ENCODE data around the gene FNIP1. TPM values are rescaled to one million over a fixed set of nuclear protein-coding genes. Genes with fewer than 3 reads are reported as not detected.

The FNIP1 gene
- total and polyA plus RNA-seq, 2 of the 8 experiments (the other 6 are each of a cell fraction or from before 2014, with no cell fraction given): 3.5 to 17.3 TPM

DNA sequence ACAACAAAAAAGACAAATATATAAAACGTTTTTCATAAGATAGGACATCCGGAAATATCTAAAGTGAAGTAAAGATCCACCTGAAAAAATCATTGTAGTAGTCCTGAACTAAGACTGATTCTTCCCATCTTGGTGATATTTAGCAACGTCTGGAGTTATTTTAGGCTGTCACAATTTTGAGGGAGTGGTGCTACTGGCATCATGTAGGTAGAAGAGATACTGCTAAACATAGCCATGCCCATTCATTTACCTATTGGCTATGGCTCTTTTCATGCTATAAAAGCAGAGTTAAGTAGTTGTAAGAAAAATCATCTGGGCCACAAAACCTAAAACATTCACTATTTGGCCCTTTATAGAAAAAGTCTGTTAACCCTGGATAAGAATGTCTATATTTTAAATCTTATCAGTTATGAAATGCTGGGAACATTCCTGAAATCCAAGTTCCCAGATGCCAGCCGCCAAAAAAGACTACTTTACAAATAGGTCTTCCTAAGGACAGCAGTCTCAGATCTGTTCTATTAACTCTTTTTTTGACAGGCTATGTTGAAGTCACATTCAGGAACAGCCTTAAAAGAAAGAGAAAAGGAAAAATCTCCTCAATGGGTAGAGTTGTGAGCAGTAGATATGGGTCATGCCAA lies 188.8 kb downstream of the FNIP1 start (continued):
- TF ChIP-seq, protein P1, sequence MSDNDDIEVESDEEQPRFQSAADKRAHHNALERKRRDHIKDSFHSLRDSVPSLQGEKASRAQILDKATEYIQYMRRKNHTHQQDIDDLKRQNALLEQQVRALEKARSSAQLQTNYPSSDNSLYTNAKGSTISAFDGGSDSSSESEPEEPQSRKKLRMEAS (IDR thresholded peaks at IDR 0.05): no peak
- TF ChIP-seq YY1 (IDR thresholded peaks at IDR 0.05; ENCODE audit: low read depth, low read length) (no peak), RBBP5 (IDR thresholded peaks at IDR 0.05; ENCODE audit: borderline replicate concordance, low read depth, low read length) (no peak), RXRA (IDR thresholded peaks at IDR 0.05; ENCODE audit: insufficient read depth, low read depth, low read length) (no peak), BCL11A (IDR thresholded peaks at IDR 0.05; ENCODE audit: low read depth in 2 of 2, low read length in 2 of 2) (no peak), NANOG (IDR thresholded peaks at IDR 0.05; ENCODE audit: insufficient read depth, low read depth, low read length, poor library complexity, severe bottlenecking) (no peak), TEAD4 (IDR thresholded peaks at IDR 0.05; ENCODE audit: low read depth, low read length) (no peak)
